HCT116 (cell line): ENCODE measurements around the gene PAPOLB. TPM values are rescaled to one million over a fixed set of nuclear protein-coding genes. Genes with fewer than 3 reads are reported as not detected.

Experiments used
- ATAC-seq: fragments of 200-7000 bp; cut with Tn5 transposase; 2 replicates; pipeline ENCODE4 v1.9.1; 2020; ENCODE audit warnings: mild to moderate bottlenecking, moderate library complexity
- BruUV-seq: library from RNA; stranded (reverse); fragments of 400-500 nt; replicated peaks from 2 replicates; lab custom pipeline; 2021; lab: Mats Ljungman, UMichigan
- CTCF ChIA-PET: fragments of 300-600 bp; sonication (Branson Sonifier 250); formaldehyde crosslinking; loops from one replicate; lab custom pipeline; 2021; ENCODE audit warnings: antibody characterized with exemption; lab: Charles Lee
- POLR2A ChIA-PET: fragments of 300-600, 350-600 bp; sonication (Branson Sonifier 250); formaldehyde crosslinking; loops from one replicate; lab custom pipeline; 2021; ENCODE audit warnings: antibody characterized with exemption; lab: Charles Lee
- RAD21 ChIA-PET, 2 experiments: fragments of 300-600 bp; sonication (Branson Sonifier 250); formaldehyde crosslinking; loops; one replicate each; lab custom pipeline; 2023; ENCODE audit warnings: low total read pairs in 2 of 2; ENCODE audit not compliant: uncharacterized antibody in 2 of 2, unreplicated experiment in 2 of 2, low non-redundant PET in 1 of 2; lab: Charles Lee
- DNase-seq: peaks from one replicate; pipeline ENCODE4 v3.0.0-alpha.2; 2010; ENCODE audit warnings: low read depth, low spot score
- H2AFZ ChIP-seq: fragments of 200-600 bp; shearing (Covaris generic), sonication (generic); 2 replicates; pipeline ENCODE4 v1.6.1; 2017; ENCODE audit warnings: low read depth, mixed run types, mixed read lengths, antibody characterized with exemption, low read length; ENCODE audit not compliant: poor library complexity, severe bottlenecking
- H3K27ac ChIP-seq: 2 replicates; pipeline ENCODE4 v1.5.1; 2012; ENCODE audit warnings: low read depth, low read length
- H3K27me3 ChIP-seq: fragments of 200-600 bp; sonication (generic); 2 replicates; pipeline ENCODE4 v1.6.1; 2016; ENCODE audit warnings: mixed run types, low read length, mixed read lengths; ENCODE audit not compliant: insufficient read depth
- H3K36me3 ChIP-seq, 2 experiments: fragments of 200-500 bp in 1 of 2; fragments of 200-600 bp in 1 of 2; sonication (Bioruptor generic) in 1 of 2; sonication (generic) in 1 of 2; 2 replicates each; pipeline versions ENCODE4 v1.5.1 to v1.6.1; 2014 to 2016; ENCODE audit warnings: low read length in 2 of 2, inconsistent platforms in 1 of 2, mixed read lengths in 1 of 2, mixed run types in 1 of 2; ENCODE audit not compliant: insufficient read depth in 2 of 2, control insufficient read depth in 1 of 2
- H3K4me1 ChIP-seq, 2 experiments: fragments of 200-600 bp in 1 of 2; sonication (generic) in 1 of 2; 2 replicates each; pipeline versions ENCODE4 v1.5.1 to v1.6.1; 2012 to 2017; ENCODE audit warnings: low read length in 2 of 2, inconsistent platforms in 1 of 2, mild to moderate bottlenecking in 1 of 2, mixed read lengths in 1 of 2, mixed run types in 1 of 2, moderate library complexity in 1 of 2; ENCODE audit not compliant: insufficient read depth in 2 of 2, control insufficient read depth in 1 of 2
- H3K4me2 ChIP-seq: fragments of 200-600 bp; sonication (generic); 2 replicates; pipeline ENCODE4 v1.6.1; 2017; ENCODE audit warnings: mixed run types, low read length, mixed read lengths
- H3K4me3 ChIP-seq, 2 experiments: fragments of 200-600 bp in 1 of 2; sonication (generic) in 1 of 2; replicated peaks in 1 of 2; 2 replicates each; pipeline ENCODE4 v1.5.1; 2011 to 2016; ENCODE audit warnings: low read length in 2 of 2, control low read depth in 1 of 2, low read depth in 1 of 2, mild to moderate bottlenecking in 1 of 2, mixed read lengths in 1 of 2, mixed run types in 1 of 2
- H3K79me2 ChIP-seq: fragments of 200-600 bp; sonication (generic); 2 replicates; pipeline ENCODE4 v1.6.1; 2017; ENCODE audit warnings: mild to moderate bottlenecking, mixed run types, low read length, moderate library complexity, mixed read lengths; ENCODE audit not compliant: insufficient read depth
- H3K9ac ChIP-seq: fragments of 200-600 bp; sonication (generic); 2 replicates; pipeline ENCODE4 v1.6.1; 2016; ENCODE audit warnings: low read length, mixed read lengths
- H3K9me2 ChIP-seq: fragments of 200-600 bp; sonication (generic), shearing (Covaris generic); 2 replicates; pipeline ENCODE4 v1.6.1; 2017; ENCODE audit warnings: mixed run types, mild to moderate bottlenecking, moderate library complexity; ENCODE audit not compliant: insufficient read depth
- H3K9me3 ChIP-seq, 2 experiments: fragments of 200-500 bp in 1 of 2; fragments of 200-600 bp in 1 of 2; sonication (Bioruptor generic) in 1 of 2; sonication (generic) in 1 of 2; 2 replicates each; pipeline ENCODE4 v1.6.1; 2014 to 2017; ENCODE audit warnings: low read length in 2 of 2, mixed read lengths in 2 of 2, inconsistent platforms in 1 of 2, low read depth in 1 of 2, mild to moderate bottlenecking in 1 of 2, mixed run types in 1 of 2, moderate library complexity in 1 of 2; ENCODE audit not compliant: control insufficient read depth in 1 of 2, insufficient read depth in 1 of 2
- H4K20me1 ChIP-seq: fragments of 200-600 bp; sonication (generic), shearing (Covaris generic); 2 replicates; pipeline ENCODE4 v1.6.1; 2017; ENCODE audit warnings: mixed run types, mild to moderate bottlenecking, moderate library complexity; ENCODE audit not compliant: insufficient read depth
- ATF3 ChIP-seq: IDR thresholded peaks from 2 replicates; pipeline ENCODE4 v1.6.1; 2012
- CEBPB ChIP-seq: IDR thresholded peaks from 2 replicates; pipeline ENCODE4 v1.6.1; 2012; ENCODE audit warnings: low read depth
- EGR1 ChIP-seq: IDR thresholded peaks from 2 replicates; pipeline ENCODE4 v1.6.1; 2012; ENCODE audit warnings: low read depth
- EZH2phosphoT487 ChIP-seq: fragments of 200-600 bp; IDR thresholded peaks from 2 replicates; pipeline ENCODE4 v1.6.1; 2018; ENCODE audit warnings: antibody characterized with exemption, borderline replicate concordance
- FOSL1 ChIP-seq: IDR thresholded peaks from 2 replicates; pipeline ENCODE4 v1.6.1; 2012; ENCODE audit warnings: low read depth
- MAX ChIP-seq: IDR thresholded peaks from 2 replicates; pipeline ENCODE4 v1.6.1; 2012
- POLR2A ChIP-seq: IDR thresholded peaks from 2 replicates; pipeline ENCODE4 v1.7.0; 2011; ENCODE audit warnings: borderline replicate concordance; ENCODE audit not compliant: insufficient read depth, insufficient read length; ENCODE audit errors: extremely low read depth
- POLR2AphosphoS5 ChIP-seq: IDR thresholded peaks from 2 replicates; pipeline ENCODE4 v1.6.1; 2011; ENCODE audit warnings: mild to moderate bottlenecking, low read depth, low read length, moderate library complexity
- RAD21 ChIP-seq: IDR thresholded peaks from 2 replicates; pipeline ENCODE4 v1.6.1; 2012; ENCODE audit warnings: low read depth, mild to moderate bottlenecking
- SIN3A ChIP-seq: IDR thresholded peaks from 2 replicates; pipeline ENCODE4 v1.6.1; 2012; ENCODE audit warnings: low read depth
- TCF7L2 ChIP-seq: IDR thresholded peaks from 2 replicates; pipeline ENCODE4 v1.7.0; 2011; ENCODE audit warnings: borderline replicate concordance, inconsistent platforms; ENCODE audit not compliant: insufficient read depth, insufficient read length; ENCODE audit errors: extremely low read depth
- ZBTB33 ChIP-seq: IDR thresholded peaks from 2 replicates; pipeline ENCODE4 v1.6.1; 2011; ENCODE audit warnings: mild to moderate bottlenecking, low read length, moderate library complexity; ENCODE audit not compliant: insufficient replicate concordance; ENCODE audit errors: extremely low read depth
- ZFX ChIP-seq: fragments of 450-650 bp; IDR thresholded peaks from 2 replicates; pipeline ENCODE4 v1.6.1; 2017
- intact Hi-C: fragments of 100-400 bp; cut with micrococcal nuclease; formaldehyde crosslinking; loops from 2 replicates; pipeline ENCODE4 v1.10.0; 2022
- total RNA-seq: library from RNA; stranded (reverse); gene quantifications from one replicate; pipeline ENCODE4 v1.2.1, GENCODE V29; 2021; ENCODE audit not compliant: unreplicated experiment

PAPOLB gene
- total RNA-seq, 1 experiment from 2014 or later = 0.20 TPM

- CTCF ChIA-PET = no interaction called here
- DNase-seq (no peak), ATAC-seq (no peak)
- BruUV-seq = no TSS peak
- no peaks in the 10 kb centered on the region for H3K9me2 ChIP-seq
- H3K4me3 ChIP-seq = no peak overlapping the region
- H3K9ac ChIP-seq = no peak overlapping the region
- H3K27me3 ChIP-seq = no peaks in the 10 kb centered on the region
- H3K36me3 ChIP-seq = no peaks in the 10 kb centered on the region
- POLR2A ChIA-PET = no interaction called here
- H4K20me1 ChIP-seq = no peaks in the 10 kb centered on the region
- H3K4me1 ChIP-seq = no peaks in the 10 kb centered on the region
- no peak for TF ChIP-seq ATF3
- TF ChIP-seq EGR1 = no peak
- no peak for TF ChIP-seq CEBPB
- no peak for TF ChIP-seq POLR2A
- TF ChIP-seq RAD21 = no peak
- TF ChIP-seq ZBTB33 = no peak
- TF ChIP-seq MAX = no peak
- TF ChIP-seq POLR2AphosphoS5 = no peak
- no peak for TF ChIP-seq SIN3A
- TF ChIP-seq EZH2phosphoT487 = no peak
- TF ChIP-seq TCF7L2 = no peak
- no peak for TF ChIP-seq ZFX
- TF ChIP-seq FOSL1 = no peak
- H3K79me2 ChIP-seq = no peaks in the 10 kb centered on the region
- H2AFZ ChIP-seq = no peak overlapping the region
- RAD21 ChIA-PET = no interaction called here
- no peaks in the 10 kb centered on the region for H3K9me3 ChIP-seq
- intact Hi-C loops = no loop called here
- no peak overlapping the region for H3K27ac ChIP-seq
- no peak overlapping the region for H3K4me2 ChIP-seq
These were observed 42.5 kb upstream of the PAPOLB start for GRCh38 chr7:4904346-4904745.
